RWPE2 (cell line): ENCODE data around the gene ACOX3.

ENCODE experiments used
- ATAC-seq: fragments of 200-7000 bp; cut with Tn5 transposase; 3 replicates; pipeline ENCODE4 v1.9.1; 2021; ENCODE audit warnings: low read depth
- DNase-seq: peaks from one replicate; pipeline ENCODE4 v3.0.0-alpha.2; 2020; ENCODE audit warnings: low spot score
- H3K27ac ChIP-seq: fragments of 450-650 bp; 2 replicates; pipeline ENCODE4 v1.5.1; 2017; ENCODE audit warnings: mild to moderate bottlenecking; ENCODE audit not compliant: poor library complexity, severe bottlenecking
- H3K27me3 ChIP-seq: fragments of 250-450 bp; sonication (Bioruptor Pico); 2 replicates; pipeline ENCODE4 v1.5.1; 2021; ENCODE audit warnings: mild to moderate bottlenecking, moderate library complexity; ENCODE audit not compliant: insufficient read depth, poor library complexity, severe bottlenecking
- H3K36me3 ChIP-seq: fragments of 250-450 bp; sonication (Bioruptor Pico); 2 replicates; pipeline ENCODE4 v1.5.1; 2020; ENCODE audit warnings: low read depth, mild to moderate bottlenecking, moderate library complexity
- H3K4me1 ChIP-seq: fragments of 250-450 bp; sonication (Bioruptor Pico); 2 replicates; pipeline ENCODE4 v1.5.1; 2021; ENCODE audit warnings: mild to moderate bottlenecking, moderate library complexity; ENCODE audit not compliant: insufficient read depth, poor library complexity, severe bottlenecking
- H3K4me3 ChIP-seq: fragments of 250-450 bp; sonication (Bioruptor Pico); 2 replicates; pipeline ENCODE4 v1.5.1; 2021; ENCODE audit warnings: mild to moderate bottlenecking, moderate library complexity; ENCODE audit not compliant: severe bottlenecking
- H3K9me3 ChIP-seq: fragments of 250-450 bp; sonication (Bioruptor Pico); 2 replicates; pipeline ENCODE4 v1.5.1; 2021; ENCODE audit warnings: mild to moderate bottlenecking, moderate library complexity; ENCODE audit not compliant: severe bottlenecking
- CTCF ChIP-seq: fragments of 450-650 bp; IDR thresholded peaks from one replicate; pipeline ENCODE4 v1.5.1; 2017; ENCODE audit warnings: mild to moderate bottlenecking, moderate library complexity; ENCODE audit not compliant: poor library complexity, severe bottlenecking

Gene ACOX3

GRCh38 chr4:8467016-8467415 lies 26.5 kb upstream of the ACOX3 start:
- H3K9me3 ChIP-seq, result no peaks in the 10 kb centered on the region
- no peaks in the 10 kb centered on the region for H3K4me1 ChIP-seq
- no peak overlapping the region for H3K27ac ChIP-seq
- H3K4me3 ChIP-seq, result no peak overlapping the region
- DNase-seq, result no peak
- TF ChIP-seq CTCF, result no peak
- H3K36me3 ChIP-seq, result peaks cover 49% of the 10 kb centered on the region
- H3K27me3 ChIP-seq, result no peaks in the 10 kb centered on the region
- ATAC-seq, result no peak

DNA sequence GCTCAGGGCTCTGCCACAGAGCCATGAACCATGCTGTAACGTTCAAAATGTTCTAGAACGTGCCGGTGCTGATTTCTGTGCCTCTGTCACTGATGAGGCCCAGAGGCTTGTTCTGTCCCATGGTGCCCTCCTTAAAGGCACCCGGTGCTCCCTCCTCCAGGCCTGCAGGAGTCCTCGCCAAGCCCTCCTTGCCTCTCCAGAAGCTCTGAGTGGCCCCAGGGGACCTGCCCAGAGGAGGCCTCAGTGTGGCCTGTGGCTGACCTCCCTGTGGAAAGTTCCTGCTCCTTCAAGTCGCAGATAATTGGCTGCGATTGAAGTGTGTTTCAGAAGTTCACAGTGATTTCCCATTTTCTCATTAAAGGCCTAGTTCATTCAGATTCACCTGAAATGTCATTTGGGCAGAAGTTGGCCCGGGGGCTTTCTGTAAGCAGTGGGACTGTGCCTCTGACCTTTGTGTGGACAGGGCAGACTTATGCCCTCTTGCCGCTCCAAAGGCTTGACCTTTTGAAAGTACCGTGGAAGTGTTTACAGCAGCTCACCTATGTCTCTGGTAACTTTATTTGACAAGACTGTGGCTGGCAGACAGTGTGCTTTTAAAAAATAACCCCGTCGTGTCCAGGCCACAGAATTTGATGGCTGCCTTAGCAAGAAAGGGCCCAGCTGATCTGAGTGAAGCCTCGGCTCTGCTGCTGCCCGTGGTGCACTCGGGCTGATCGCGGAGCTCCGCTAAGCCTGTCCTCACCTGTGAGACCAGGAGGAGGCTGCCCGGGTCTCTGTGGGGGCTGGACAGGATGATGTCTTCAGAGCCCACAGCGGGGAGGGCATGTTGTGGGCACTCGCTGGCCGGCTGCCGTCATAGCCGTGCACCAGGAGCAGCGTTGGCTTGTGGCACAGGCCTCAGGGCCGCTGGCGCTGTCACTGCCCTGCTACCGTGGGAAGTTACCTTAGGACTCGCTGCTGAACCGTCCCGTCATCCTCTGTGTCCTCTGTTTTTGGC lies 25.4 kb upstream of the ACOX3 start:
- TF ChIP-seq CTCF, result no peak
- no peak for DNase-seq
- Histone ChIP-seq H3K4me1 (no peaks in the 10 kb centered on the region), H3K27ac (no peak overlapping the region), H3K9me3 (no peaks in the 10 kb centered on the region), H3K27me3 (no peaks in the 10 kb centered on the region), H3K36me3 (peaks cover 52% of the 10 kb centered on the region), H3K4me3 (no peak overlapping the region)
- ATAC-seq, result no peak

GRCh38 chr4:8464381-8464780 lies 23.9 kb upstream of the ACOX3 start:
- H3K27me3 ChIP-seq, result no peaks in the 10 kb centered on the region
- no peak for DNase-seq
- ATAC-seq, result no peak
- no peak overlapping the region for H3K4me3 ChIP-seq
- H3K9me3 ChIP-seq, result no peaks in the 10 kb centered on the region
- peaks cover 55% of the 10 kb centered on the region for H3K36me3 ChIP-seq
- H3K4me1 ChIP-seq, result no peaks in the 10 kb centered on the region
- no peak for TF ChIP-seq CTCF
- H3K27ac ChIP-seq, result no peak overlapping the region

DNA sequence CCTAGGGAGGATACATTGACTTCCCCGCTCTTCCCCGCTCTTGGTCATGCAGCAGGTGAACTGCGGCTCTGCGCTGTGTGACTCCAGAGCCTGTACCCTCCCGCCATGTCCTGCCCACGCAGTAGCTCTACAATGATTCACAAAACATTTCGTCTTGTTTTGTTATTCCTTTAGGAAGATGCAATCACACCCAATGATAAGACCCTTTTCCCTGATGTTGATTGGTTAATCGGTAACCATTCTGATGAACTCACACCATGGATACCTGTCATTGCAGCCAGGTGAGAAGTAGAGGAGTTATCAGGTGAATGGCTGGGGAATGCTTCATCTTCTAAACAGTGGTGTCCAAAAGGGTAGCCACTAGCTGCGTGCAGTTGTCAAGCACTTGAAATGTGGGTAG lies 23.3 kb upstream of the ACOX3 start:
- Histone ChIP-seq H3K27me3 (no peaks in the 10 kb centered on the region), H3K36me3 (peaks cover 55% of the 10 kb centered on the region), H3K4me3 (no peak overlapping the region), H3K4me1 (no peaks in the 10 kb centered on the region), H3K9me3 (no peaks in the 10 kb centered on the region), H3K27ac (no peak overlapping the region)
- ATAC-seq, result no peak
- TF ChIP-seq CTCF, result no peak
- DNase-seq, result no peak

GRCh38 chr4:8461616-8462015 lies 21.1 kb upstream of the ACOX3 start:
- H3K4me1 ChIP-seq, result no peaks in the 10 kb centered on the region
- H3K4me3 ChIP-seq, result no peak overlapping the region
- ATAC-seq, result no peak
- H3K27me3 ChIP-seq, result no peaks in the 10 kb centered on the region
- H3K36me3 ChIP-seq, result peaks cover 44% of the 10 kb centered on the region
- no peak overlapping the region for H3K27ac ChIP-seq
- no peak for DNase-seq
- TF ChIP-seq CTCF, result no peak
- H3K9me3 ChIP-seq, result no peaks in the 10 kb centered on the region
